IMR-90 (cell line): ENCODE data around the gene CDC37L1. TPM values are rescaled to one million over a fixed set of nuclear protein-coding genes. Genes with fewer than 3 reads are reported as not detected.

Experiments used
- ATAC-seq: fragments of 200-7000 bp; cut with Tn5 transposase; 2 replicates; pipeline ENCODE4 v1.9.1; 2020; ENCODE audit warnings: low read depth, mild to moderate bottlenecking, moderate library complexity
- BruUV-seq: library from RNA; stranded (reverse); fragments of 400-500 nt; replicated peaks from 2 replicates; lab custom pipeline; 2021; lab: Mats Ljungman, UMichigan
- CTCF ChIA-PET: fragments of 300-600 bp; formaldehyde crosslinking; extraction: SDS; loops from one replicate; lab custom pipeline; 2021; ENCODE audit warnings: antibody characterized with exemption; lab: Yijun Ruan, JAX
- POLR2A ChIA-PET: fragments of 300-600 bp; sonication (Branson Sonifier 250); formaldehyde crosslinking; loops from one replicate; lab custom pipeline; 2022; ENCODE audit warnings: antibody characterized with exemption; ENCODE audit not compliant: unreplicated experiment; lab: Charles Lee
- DNase-seq: peaks from one replicate; pipeline ENCODE4 v3.0.0; 2013
- H2AFZ ChIP-seq: replicated peaks from 2 replicates; pipeline ENCODE3; 2013; ENCODE audit warnings: low read length, mild to moderate bottlenecking; ENCODE audit not compliant: poor library complexity
- H2AK5ac ChIP-seq: 2 replicates; pipeline ENCODE4 v1.6.1; 2013; ENCODE audit warnings: low read depth, low read length, inconsistent platforms
- H2AK9ac ChIP-seq: replicated peaks from 2 replicates; pipeline ENCODE3; 2013; ENCODE audit warnings: mild to moderate bottlenecking, low read depth, low read length, moderate library complexity; ENCODE audit not compliant: poor library complexity
- H2BK120ac ChIP-seq: 2 replicates; pipeline ENCODE4 v1.6.1; 2013; ENCODE audit warnings: low read depth, low read length, inconsistent platforms
- H2BK15ac ChIP-seq: 3 replicates; pipeline ENCODE4 v1.6.1; 2013; ENCODE audit warnings: low read depth, low read length, inconsistent platforms
- H2BK20ac ChIP-seq: 2 replicates; pipeline ENCODE4 v1.6.1; 2013; ENCODE audit warnings: low read depth, mild to moderate bottlenecking, inconsistent platforms, low read length, moderate library complexity
- H2BK5ac ChIP-seq: 2 replicates; pipeline ENCODE4 v1.6.1; 2013; ENCODE audit warnings: mild to moderate bottlenecking, low read depth, low read length, inconsistent platforms; ENCODE audit not compliant: poor library complexity, severe bottlenecking
- H3K14ac ChIP-seq: replicated peaks from 2 replicates; pipeline ENCODE4 v1.6.1; 2013; ENCODE audit warnings: low read depth, low read length, inconsistent platforms
- H3K18ac ChIP-seq: 2 replicates; pipeline ENCODE4 v1.6.1; 2013; ENCODE audit warnings: low read depth, low read length, control low read depth
- H3K23ac ChIP-seq: 2 replicates; pipeline ENCODE4 v1.6.1; 2013; ENCODE audit warnings: low read depth, low read length, inconsistent platforms
- H3K27ac ChIP-seq: 2 replicates; pipeline ENCODE4 v1.5.1; 2013; ENCODE audit warnings: mild to moderate bottlenecking, control low read depth, low read length; ENCODE audit not compliant: insufficient read depth
- H3K27me3 ChIP-seq: 2 replicates; pipeline ENCODE4 v1.6.1; 2013; ENCODE audit warnings: low read length; ENCODE audit not compliant: control insufficient read depth, insufficient read depth
- H3K36me3 ChIP-seq: 2 replicates; pipeline ENCODE4 v1.6.1; 2013; ENCODE audit warnings: low read length, mixed read lengths; ENCODE audit not compliant: control insufficient read depth, insufficient read depth
- H3K4ac ChIP-seq: 2 replicates; pipeline ENCODE4 v1.6.1; 2013; ENCODE audit warnings: low read depth, low read length, inconsistent platforms
- H3K4me1 ChIP-seq: 2 replicates; pipeline ENCODE4 v1.6.1; 2013; ENCODE audit warnings: low read length, mixed read lengths; ENCODE audit not compliant: control insufficient read depth, insufficient read depth
- H3K4me2 ChIP-seq: 2 replicates; pipeline ENCODE4 v1.6.1; 2013; ENCODE audit warnings: low read depth, mild to moderate bottlenecking, control low read depth, low read length, moderate library complexity
- H3K4me3 ChIP-seq: 2 replicates; pipeline ENCODE4 v1.5.1; 2013; ENCODE audit warnings: low read depth, mild to moderate bottlenecking, control low read depth, low read length, moderate library complexity; ENCODE audit not compliant: insufficient read depth
- H3K56ac ChIP-seq: 2 replicates; pipeline ENCODE4 v1.6.1; 2013; ENCODE audit warnings: low read length, inconsistent platforms; ENCODE audit not compliant: insufficient read depth; ENCODE audit errors: extremely low read depth
- H3K79me1 ChIP-seq, 2 experiments: 2 replicates each; pipeline ENCODE4 v1.6.1; 2013; ENCODE audit warnings: low read length in 2 of 2, inconsistent platforms in 1 of 2, low read depth in 1 of 2
- H3K9ac ChIP-seq: 2 replicates; pipeline ENCODE4 v1.6.1; 2013; ENCODE audit warnings: low read depth, low read length, control low read depth
- H3K9me1 ChIP-seq: 2 replicates; pipeline ENCODE4 v1.6.1; 2013; ENCODE audit warnings: low read length, inconsistent platforms; ENCODE audit not compliant: insufficient read depth
- H3K9me3 ChIP-seq: 2 replicates; pipeline ENCODE4 v1.6.1; 2013; ENCODE audit warnings: low read length; ENCODE audit not compliant: control insufficient read depth, insufficient read depth
- H4K20me1 ChIP-seq: 2 replicates; pipeline ENCODE4 v1.6.1; 2013; ENCODE audit warnings: low read length, inconsistent platforms; ENCODE audit not compliant: insufficient read depth
- H4K5ac ChIP-seq: 2 replicates; pipeline ENCODE4 v1.6.1; 2013; ENCODE audit warnings: mild to moderate bottlenecking, low read depth, low read length, control low read depth
- H4K8ac ChIP-seq, 2 experiments: 2 replicates each; pipeline ENCODE4 v1.6.1; 2013; ENCODE audit warnings: low read depth in 2 of 2, low read length in 2 of 2, control low read depth in 1 of 2, inconsistent platforms in 1 of 2
- H4K91ac ChIP-seq: 2 replicates; pipeline ENCODE4 v1.6.1; 2013; ENCODE audit warnings: low read depth, low read length, inconsistent platforms; ENCODE audit not compliant: insufficient read depth
- CHD1 ChIP-seq: IDR thresholded peaks from 2 replicates; pipeline ENCODE4 v1.6.1; 2012; ENCODE audit warnings: low read depth, low read length, improper control_type of control experiment
- CTCF ChIP-seq: conservative IDR thresholded peaks from 2 replicates; pipeline ENCODE4 v1.5.1; 2012; ENCODE audit warnings: mild to moderate bottlenecking, low read depth, low read length, improper control_type of control experiment
- ELK1 ChIP-seq: fragments of 150-350 bp; IDR thresholded peaks from 2 replicates; pipeline ENCODE4 v1.6.1; 2016; ENCODE audit warnings: low read depth, mild to moderate bottlenecking, low read length, moderate library complexity, borderline replicate concordance
- FOS ChIP-seq: fragments of 150-350 bp; IDR thresholded peaks from 2 replicates; pipeline ENCODE4 v1.6.1; 2016; ENCODE audit warnings: low read depth, low read length
- MXI1 ChIP-seq: IDR thresholded peaks from 2 replicates; pipeline ENCODE4 v1.6.1; 2012; ENCODE audit warnings: low read depth, mild to moderate bottlenecking, low read length, moderate library complexity, borderline replicate concordance
- RAD21 ChIP-seq: IDR thresholded peaks from 2 replicates; pipeline ENCODE4 v1.6.1; 2012; ENCODE audit warnings: low read length, improper control_type of control experiment
- RCOR1 ChIP-seq: IDR thresholded peaks from 2 replicates; pipeline ENCODE4 v1.6.1; 2012; ENCODE audit warnings: mild to moderate bottlenecking, low read length, improper control_type of control experiment; ENCODE audit not compliant: insufficient replicate concordance
- RFX5 ChIP-seq: IDR thresholded peaks from 2 replicates; pipeline ENCODE4 v1.8.0; 2012; ENCODE audit warnings: low read depth, mild to moderate bottlenecking, low read length, moderate library complexity
- SMC3 ChIP-seq: fragments of 150-350 bp; IDR thresholded peaks from 2 replicates; pipeline ENCODE4 v1.6.1; 2016; ENCODE audit warnings: low read depth, mild to moderate bottlenecking, antibody characterized with exemption, low read length, moderate library complexity
- USF2 ChIP-seq: fragments of 150-350 bp; IDR thresholded peaks from 2 replicates; pipeline ENCODE4 v1.6.1; 2017; ENCODE audit warnings: mild to moderate bottlenecking, antibody characterized with exemption, low read length, low read depth
- WGBS, 2 experiments: methylation state at CpG; one replicate each; pipeline versions ENCODE4 v1.1.5 to v1.1.7; 2013; ENCODE audit warnings: missing lambda C conversion rate in 2 of 2; ENCODE audit not compliant: insufficient read length in 1 of 2; ENCODE audit errors: extremely low coverage in 2 of 2; 5-methylcytosine and 5-hydroxymethylcytosine counted together
- dilution Hi-C: fragments of 300-500 bp; cut with HindIII; formaldehyde crosslinking; loops from one replicate; pipeline ENCODE4 v1.14.3; 2018; ENCODE audit warnings: low sequenced_read_pairs; ENCODE audit not compliant: unreplicated experiment
- in situ Hi-C: fragments of 300-500 bp; cut with MboI; formaldehyde crosslinking; loops from 3 replicates; pipeline ENCODE4 v1.14.3; 2019; ENCODE audit warnings: low sequenced_read_pairs, inconsistent platforms, mixed read lengths
- intact Hi-C: fragments of 100-400 bp; cut with micrococcal nuclease; formaldehyde crosslinking; loops from 2 replicates; pipeline ENCODE4 v1.10.0; 2022
- polyA plus RNA-seq, 3 experiments: library from polyadenylated mRNA; depleted of rRNA; stranded (reverse); fragments of >200 nt; gene quantifications; 2 replicates each; pipeline ENCODE4 v1.2.3, GENCODE V29; 2012; ENCODE audit warnings: low replicate concordance in 1 of 3
- total RNA-seq: library from RNA; depleted of rRNA; stranded (reverse); fragments of >200 nt; gene quantifications from 2 replicates; pipeline ENCODE4 v1.2.3, GENCODE V29; 2012

CDC37L1 gene
- total and polyA plus RNA-seq, 2 of the 4 experiments (the other 2 are of a cell fraction) = 6.6 to 7.3 TPM

- TF ChIP-seq USF2 = no peak
Measured at GRCh38 chr9:4739587-4740387, 60.4 kb downstream of the CDC37L1 start (continued).

- no peaks in the 10 kb centered on the region for H3K36me3 ChIP-seq
- peak overlapping the region; percentile 96 for H3K27ac ChIP-seq
- H2AK5ac ChIP-seq = peak overlapping the region; percentile 35; the same call in 1 of the 2 replicates
- DNase-seq (no peak), ATAC-seq (no peak)
- H4K91ac ChIP-seq = no peak overlapping the region; the same call in 1 of the 2 replicates
- no peaks in the 10 kb centered on the region for H3K27me3 ChIP-seq
- H2BK15ac ChIP-seq = no peak overlapping the region
- peak overlapping the region; percentile 91 for H3K18ac ChIP-seq
- ChIA-PET CTCF (no interaction called here), POLR2A (no interaction called here)
- H4K20me1 ChIP-seq = 0 out of 2 replicates have a peak, but pooled peaks cover 7% of the 10 kb centered on the region
- H4K5ac ChIP-seq = peak overlapping the region; percentile 73
- no TSS peak for BruUV-seq
- intact Hi-C loops (loop anchor here (5.0 kb wide), 2 partner anchors 138 to 358 kb away; no protein-coding TSS in a partner anchor), in situ Hi-C loops (no loop called here), dilution Hi-C loops (no loop called here)
- H2AFZ ChIP-seq = peak overlapping the region; percentile 97
- H3K4me2 ChIP-seq = peak overlapping the region; percentile 98
- WGBS, 2 experiments = no CpG with 5 or more reads among the region's 4 CpGs
- peak overlapping the region; percentile 97 for H3K9ac ChIP-seq
- H3K4me1 ChIP-seq = peaks cover 7% of the 10 kb centered on the region; the same call in 1 of the 2 replicates
- H3K23ac ChIP-seq = peak overlapping the region; percentile 88; the same call in 1 of the 2 replicates
- H3K9me3 ChIP-seq = no peaks in the 10 kb centered on the region
- H3K9me1 ChIP-seq = peaks cover 2% of the 10 kb centered on the region; the same call in 1 of the 2 replicates
- H2BK5ac ChIP-seq = peak overlapping the region; percentile 66
- H4K8ac ChIP-seq = peak overlapping the region in 1 of 2 experiments; percentile 61; a peak in 1 of 4 replicates
- H3K14ac ChIP-seq = peak overlapping the region; percentile 77
- H3K56ac ChIP-seq = peak overlapping the region; percentile 92; the same call in 1 of the 2 replicates
- H3K4me3 ChIP-seq = peak overlapping the region; percentile 94
- no peak overlapping the region for H2BK20ac ChIP-seq
- peak overlapping the region; percentile 94 for H2AK9ac ChIP-seq
- peak overlapping the region; percentile 78; the same call in 1 of the 2 replicates for H3K4ac ChIP-seq
- H2BK120ac ChIP-seq = no peak overlapping the region
- peaks cover 6 to 30% of the 10 kb centered on the region in 2 experiments; a peak in 3 of 4 replicates for H3K79me1 ChIP-seq
- TF ChIP-seq ELK1 (no peak), RFX5 (no peak), SMC3 (no peak), FOS (no peak), MXI1 (no peak), CTCF (no peak), CHD1 (no peak), USF2 (no peak), RCOR1 (no peak), RAD21 (no peak)
Measured at GRCh38 chr9:4740388-4740637, 60.9 kb downstream of the CDC37L1 start.
